ENCODE measurements around the gene TLL1.

Gene TLL1

DNA sequence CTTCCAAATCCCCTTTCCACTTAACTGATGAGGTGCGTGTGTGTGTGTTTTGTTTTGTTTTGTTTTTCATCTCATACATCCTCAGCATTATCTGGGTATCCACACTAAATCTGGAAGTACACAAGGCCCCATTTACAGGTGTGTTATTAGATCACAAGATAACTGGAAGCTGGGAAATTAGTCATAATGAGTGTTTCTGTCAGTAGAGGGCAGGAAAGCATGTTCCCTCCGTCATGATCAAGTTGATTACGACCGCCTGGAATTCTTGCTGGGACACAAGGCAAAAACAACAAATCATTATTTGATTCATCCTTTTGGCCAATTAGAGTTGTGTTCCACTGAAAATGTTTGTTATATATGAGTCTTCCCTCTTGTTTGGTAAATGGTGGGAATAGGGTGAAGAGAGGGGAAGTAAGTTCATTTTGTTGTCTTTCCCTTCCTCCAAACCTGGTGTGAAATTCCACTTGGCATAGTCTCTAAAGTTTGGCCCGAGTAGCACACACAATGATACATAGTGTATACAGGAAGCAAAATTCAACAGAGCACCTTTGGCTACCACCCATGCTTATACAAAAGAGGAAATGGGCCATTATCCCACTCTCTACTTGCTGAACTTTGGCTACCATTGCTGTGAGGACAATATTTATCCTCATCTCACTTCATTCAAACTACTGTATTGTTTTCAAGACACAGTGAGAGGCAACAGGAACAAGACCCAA, 33.3 kb upstream of the TLL1 start:
- POLR2A ChIA-PET = no interaction called here
- CTCF ChIA-PET = no interaction called here
- TF ChIP-seq, protein P1, sequence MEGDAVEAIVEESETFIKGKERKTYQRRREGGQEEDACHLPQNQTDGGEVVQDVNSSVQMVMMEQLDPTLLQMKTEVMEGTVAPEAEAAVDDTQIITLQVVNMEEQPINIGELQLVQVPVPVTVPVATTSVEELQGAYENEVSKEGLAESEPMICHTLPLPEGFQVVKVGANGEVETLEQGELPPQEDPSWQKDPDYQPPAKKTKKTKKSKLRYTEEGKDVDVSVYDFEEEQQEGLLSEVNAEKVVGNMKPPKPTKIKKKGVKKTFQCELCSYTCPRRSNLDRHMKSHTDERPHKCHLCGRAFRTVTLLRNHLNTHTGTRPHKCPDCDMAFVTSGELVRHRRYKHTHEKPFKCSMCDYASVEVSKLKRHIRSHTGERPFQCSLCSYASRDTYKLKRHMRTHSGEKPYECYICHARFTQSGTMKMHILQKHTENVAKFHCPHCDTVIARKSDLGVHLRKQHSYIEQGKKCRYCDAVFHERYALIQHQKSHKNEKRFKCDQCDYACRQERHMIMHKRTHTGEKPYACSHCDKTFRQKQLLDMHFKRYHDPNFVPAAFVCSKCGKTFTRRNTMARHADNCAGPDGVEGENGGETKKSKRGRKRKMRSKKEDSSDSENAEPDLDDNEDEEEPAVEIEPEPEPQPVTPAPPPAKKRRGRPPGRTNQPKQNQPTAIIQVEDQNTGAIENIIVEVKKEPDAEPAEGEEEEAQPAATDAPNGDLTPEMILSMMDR (IDR thresholded peaks at IDR 0.05; ENCODE audit: control extremely low read depth, extremely low read depth, low read depth, missing control alignments) = no peak
- no peak for DNase-seq (ENCODE audit: extremely low spot score)

DNA sequence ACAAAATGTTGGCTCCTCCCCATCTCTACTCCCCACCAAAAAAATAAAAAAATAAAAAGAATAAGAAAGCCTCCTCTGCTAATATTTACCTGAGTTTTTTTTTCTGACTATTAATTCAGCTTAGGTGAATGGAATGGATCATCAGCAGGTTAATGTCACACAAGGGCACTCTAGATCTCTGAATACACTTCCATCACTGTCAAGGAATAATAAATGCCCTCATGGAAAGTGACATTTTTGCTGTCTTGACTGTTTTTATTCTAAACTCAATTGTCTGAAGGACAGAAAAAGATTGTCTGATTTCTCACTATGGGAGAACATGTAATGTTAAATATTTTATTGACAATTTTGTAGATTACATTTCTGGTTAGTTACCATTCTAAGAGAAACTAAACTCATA, 30.4 kb upstream of the TLL1 start:
- TF ChIP-seq, protein P1 (IDR thresholded peaks at IDR 0.05; ENCODE audit: control extremely low read depth, extremely low read depth, low read depth, missing control alignments) = no peak
- ChIA-PET POLR2A (no interaction called here), CTCF (no interaction called here)
- no peak for DNase-seq (ENCODE audit: extremely low spot score)

DNA sequence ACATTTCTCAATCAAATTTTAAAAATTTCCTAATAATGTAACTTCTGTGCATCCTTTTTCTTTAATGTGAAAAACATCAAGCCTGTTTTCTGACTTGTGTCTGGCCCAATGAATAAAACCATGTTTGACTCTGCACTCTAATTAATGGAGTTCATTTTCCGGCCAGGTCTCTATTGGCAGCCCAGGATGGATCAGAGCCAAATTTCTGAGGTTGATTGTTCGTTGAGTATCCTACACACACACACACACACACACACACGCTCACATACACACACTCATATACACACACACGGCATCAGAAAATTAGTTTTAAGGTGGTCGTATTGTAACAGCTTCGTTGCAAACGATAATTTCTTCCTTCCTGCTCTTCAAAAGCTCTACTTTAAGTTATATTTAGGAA, 28.9 kb upstream of the TLL1 start:
- TF ChIP-seq, protein P1 (IDR thresholded peaks at IDR 0.05; ENCODE audit: control extremely low read depth, extremely low read depth, low read depth, missing control alignments) = no peak
- CTCF ChIA-PET = interaction anchor here (1.2 to 1.3 kb wide), 2 partner anchors 8 to 9 kb away, joined by 4 to 5 read pairs; no protein-coding TSS in a partner anchor
- no peak for DNase-seq (ENCODE audit: extremely low spot score)
- POLR2A ChIA-PET = no interaction called here

DNA sequence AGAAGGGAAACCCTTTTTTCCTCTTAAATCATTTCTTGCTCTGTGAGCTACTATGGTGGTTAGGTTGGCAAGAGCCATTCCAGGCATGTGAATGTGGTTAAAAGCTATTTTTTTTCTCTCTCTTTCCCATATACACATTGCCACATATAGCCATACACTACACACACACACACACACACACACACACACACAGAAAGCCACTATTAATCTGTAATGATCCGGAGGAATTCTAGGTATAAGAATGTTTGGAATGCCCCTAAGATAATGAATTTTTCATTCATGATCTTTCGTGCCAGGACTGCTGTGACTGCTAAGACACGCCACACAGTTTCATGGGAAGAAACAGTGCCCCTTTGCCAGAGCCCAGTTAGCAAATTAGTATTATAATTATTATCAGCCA, 21.8 kb upstream of the TLL1 start:
- TF ChIP-seq, protein P1 (IDR thresholded peaks at IDR 0.05; ENCODE audit: control extremely low read depth, extremely low read depth, low read depth, missing control alignments) = no peak
- CTCF ChIA-PET = interaction anchor here (1.3 kb wide), 1 partner anchor 16 kb away, joined by 3 read pairs; no protein-coding TSS in a partner anchor
- DNase-seq (ENCODE audit: extremely low spot score) = no peak
- POLR2A ChIA-PET = no interaction called here

DNA sequence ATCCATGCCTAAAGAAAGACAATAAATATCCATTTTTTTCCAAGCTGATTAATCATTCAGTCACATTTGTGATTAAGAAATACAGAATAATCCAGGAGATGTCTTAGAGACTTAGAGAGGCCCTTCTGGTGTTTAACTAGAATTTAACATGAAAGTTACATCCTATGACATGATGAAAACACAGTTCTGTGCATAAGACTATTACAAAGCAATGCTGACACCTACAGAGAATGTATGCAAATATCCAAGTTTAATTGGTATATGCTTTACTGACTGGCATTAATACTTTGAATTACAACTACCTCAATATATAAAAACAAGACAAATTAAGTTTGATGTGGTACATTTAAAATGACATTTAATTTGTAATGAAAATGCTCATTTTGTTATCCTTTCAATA, 17.8 kb upstream of the TLL1 start:
- DNase-seq (ENCODE audit: extremely low spot score) = no peak
- TF ChIP-seq, protein P1 (IDR thresholded peaks at IDR 0.05; ENCODE audit: control extremely low read depth, extremely low read depth, low read depth, missing control alignments) = no peak
- CTCF ChIA-PET = no interaction called here

DNA sequence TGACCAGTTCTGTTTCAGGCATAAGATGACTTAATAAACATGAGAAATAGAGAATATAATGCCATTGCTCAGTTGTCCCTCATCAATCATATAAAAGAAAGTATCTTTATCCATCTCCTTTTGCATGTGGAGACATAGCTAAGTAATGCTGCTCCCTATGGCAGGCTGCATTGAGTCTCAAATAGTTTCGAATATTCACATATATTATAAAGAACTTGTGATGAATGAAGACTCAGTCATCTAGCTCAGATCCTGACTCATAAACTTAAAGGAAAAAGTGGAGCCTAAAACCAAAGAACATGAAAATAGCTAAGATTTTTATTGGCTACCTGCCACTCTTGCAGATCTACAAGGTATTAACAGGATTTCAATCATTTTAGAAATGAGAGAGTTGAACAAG, 11.7 kb upstream of the TLL1 start:
- DNase-seq (ENCODE audit: extremely low spot score) = no peak
- CTCF ChIA-PET = interaction anchor here (0.7 kb wide), 1 partner anchor 13 kb away, joined by 3 read pairs; no protein-coding TSS in a partner anchor
- POLR2A ChIA-PET = no interaction called here
- TF ChIP-seq, protein P1 (IDR thresholded peaks at IDR 0.05; ENCODE audit: control extremely low read depth, extremely low read depth, low read depth, missing control alignments) = no peak

More for the DNA sequence above, 17.8 kb upstream of the TLL1 start:
- POLR2A ChIA-PET = no interaction called here
